Tibial nerve (tissue), 3 donors: ENCODE results near the gene SLBP.

ENCODE experiments used
- CTCF ChIP-seq, 5 experiments: fragments of 200-600 bp in 3 of 5; fragments of 450-650 bp in 2 of 5; sonication (generic) in 3 of 5; IDR thresholded peaks; one replicate each; pipeline ENCODE4 v1.5.1; 2016 to 2019; ENCODE audit warnings: antibody characterized with exemption in 5 of 5, mild to moderate bottlenecking in 3 of 5, moderate library complexity in 2 of 5
- POLR2A ChIP-seq, 2 donors: fragments of 450-650 bp; IDR thresholded peaks; one replicate each; pipeline ENCODE4 v1.6.1; 2017; ENCODE audit warnings: antibody characterized with exemption in 2 of 2, mild to moderate bottlenecking in 2 of 2, moderate library complexity in 2 of 2

GRCh38 chr4:1755297-1755696, 43.2 kb upstream of the SLBP start:
- TF ChIP-seq CTCF (IDR thresholded peaks at IDR 0.05) (no peak), POLR2A (IDR thresholded peaks at IDR 0.05) (no peak)
